ENCODE data around the gene CADM1.

CADM1 gene

DNA sequence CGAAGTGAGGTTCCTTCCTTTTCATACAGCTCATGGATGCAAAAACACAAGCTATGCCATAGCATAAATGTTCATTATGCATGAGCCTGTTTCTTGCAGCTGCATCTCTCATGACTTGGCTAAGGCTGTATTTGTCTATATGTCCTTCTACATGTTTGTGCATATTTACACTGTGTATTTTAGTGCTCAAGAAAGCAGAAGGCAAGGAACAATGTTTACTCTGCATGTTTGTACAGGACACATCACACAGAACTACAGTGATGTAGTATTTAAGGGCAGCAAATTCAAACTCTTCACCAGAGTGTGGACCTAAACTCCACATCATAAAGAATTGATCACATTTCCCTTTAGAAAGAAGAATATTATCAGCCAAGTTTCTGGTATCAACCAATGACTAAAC is 170.3 kb downstream of the CADM1 start:
- no peak overlapping the region for H2AFZ ChIP-seq (ENCODE audit: low read depth, low read length)
- peaks cover 3% of the 10 kb centered on the region for H3K9me3 ChIP-seq (ENCODE audit: low read length)
- no peaks in the 10 kb centered on the region for H3K27me3 ChIP-seq (ENCODE audit: insufficient read depth, low read length)
- no peak overlapping the region for H3K4me3 ChIP-seq (ENCODE audit: low read length)
- H3K36me3 ChIP-seq (ENCODE audit: insufficient read depth, low read length) = no peaks in the 10 kb centered on the region
- H3K4me1 ChIP-seq (ENCODE audit: insufficient read depth, low read length) = peaks cover 3% of the 10 kb centered on the region

DNA sequence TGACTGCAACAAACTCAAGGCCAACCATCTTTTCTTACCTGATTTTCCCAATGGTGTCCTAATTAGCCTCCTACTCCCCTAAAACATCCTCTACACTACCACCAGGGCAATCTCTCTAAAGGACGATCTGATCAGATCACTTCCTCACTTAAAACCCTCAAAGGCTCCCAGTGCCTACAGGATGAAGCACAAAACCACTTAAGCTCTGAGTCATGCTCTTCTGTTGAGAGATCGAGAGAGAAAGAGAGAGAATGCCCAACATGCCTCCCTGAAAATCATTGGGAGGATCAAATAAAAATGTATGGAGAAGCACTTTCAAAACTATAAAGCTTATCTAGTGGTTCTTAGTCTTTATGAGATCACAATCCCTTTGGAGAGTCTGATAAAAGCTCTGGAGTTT is 171.1 kb downstream of the CADM1 start:
- Histone ChIP-seq H2AFZ (ENCODE audit: low read depth, low read length) (no peak overlapping the region), H3K4me1 (ENCODE audit: insufficient read depth, low read length) (peaks cover 3% of the 10 kb centered on the region), H3K27me3 (ENCODE audit: insufficient read depth, low read length) (no peaks in the 10 kb centered on the region), H3K4me3 (ENCODE audit: low read length) (no peak overlapping the region), H3K9me3 (ENCODE audit: low read length) (peaks cover 3% of the 10 kb centered on the region), H3K36me3 (ENCODE audit: insufficient read depth, low read length) (no peaks in the 10 kb centered on the region)

DNA sequence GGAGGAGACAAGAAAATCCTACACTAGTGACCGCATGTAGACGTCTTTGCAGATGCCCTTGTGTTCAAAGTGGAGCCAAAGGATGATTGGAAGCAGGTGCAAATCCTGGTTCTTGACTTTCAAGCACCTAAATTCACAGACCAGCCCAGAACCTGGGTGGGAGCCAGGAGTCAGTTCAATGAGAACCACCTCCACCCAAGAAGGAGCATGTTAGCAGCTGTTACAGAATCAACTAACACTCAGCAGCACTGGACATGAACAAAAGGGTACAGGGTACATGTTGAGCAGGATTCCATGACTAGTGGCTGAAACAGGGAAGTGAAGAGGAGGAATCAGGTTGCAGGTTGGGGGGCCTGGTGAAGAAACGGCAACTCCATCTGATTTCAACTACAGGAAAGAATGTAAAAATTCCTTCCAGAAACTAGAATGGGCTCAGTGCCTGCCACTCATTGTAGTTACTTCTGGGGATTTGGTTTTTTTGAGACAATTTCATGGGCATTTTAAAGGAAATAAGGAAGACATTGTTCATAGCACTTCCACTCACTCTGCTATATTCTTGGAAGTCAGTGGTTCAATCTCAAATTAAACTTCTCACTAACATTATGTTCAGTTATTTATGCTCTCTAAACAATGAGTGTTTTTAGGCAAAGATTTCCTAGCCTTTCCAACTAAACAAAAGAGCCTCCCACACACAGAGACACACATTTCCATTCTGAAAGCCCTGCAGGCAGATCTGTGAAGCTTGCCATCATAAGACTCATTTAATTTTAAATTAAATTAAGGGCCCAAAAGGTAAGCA is 173.3 kb downstream of the CADM1 start:
- H3K27me3 ChIP-seq (ENCODE audit: insufficient read depth, low read length) = no peaks in the 10 kb centered on the region
- peaks cover 3% of the 10 kb centered on the region for H3K9me3 ChIP-seq (ENCODE audit: low read length)
- no peak overlapping the region for H3K4me3 ChIP-seq (ENCODE audit: low read length)
- H3K36me3 ChIP-seq (ENCODE audit: insufficient read depth, low read length) = no peaks in the 10 kb centered on the region
- no peak overlapping the region for H2AFZ ChIP-seq (ENCODE audit: low read depth, low read length)
- H3K4me1 ChIP-seq (ENCODE audit: insufficient read depth, low read length) = peaks cover 3% of the 10 kb centered on the region

DNA sequence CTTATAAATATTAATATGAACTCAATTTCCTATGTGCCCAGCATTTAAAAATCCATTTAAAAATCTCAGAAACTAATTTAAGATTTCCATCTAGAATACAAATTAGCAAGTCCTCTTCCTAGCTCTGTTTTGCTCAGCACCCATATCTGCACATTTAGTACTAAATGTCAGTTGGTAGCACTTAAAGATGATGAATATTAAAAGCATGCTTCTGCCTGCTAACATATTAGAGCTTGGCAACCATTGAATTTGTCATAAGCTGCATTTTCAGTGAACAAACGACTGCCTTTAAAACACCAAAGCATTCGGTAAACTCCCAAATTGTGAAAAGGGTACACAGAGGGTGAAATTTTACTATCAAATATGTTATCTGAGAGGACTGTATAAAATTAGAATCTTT is 177.7 kb downstream of the CADM1 start:
- Histone ChIP-seq H3K27me3 (ENCODE audit: insufficient read depth, low read length) (no peaks in the 10 kb centered on the region), H3K4me3 (ENCODE audit: low read length) (no peak overlapping the region), H3K4me1 (ENCODE audit: insufficient read depth, low read length) (no peaks in the 10 kb centered on the region), H3K9me3 (ENCODE audit: low read length) (peaks cover 3% of the 10 kb centered on the region), H2AFZ (ENCODE audit: low read depth, low read length) (no peak overlapping the region), H3K36me3 (ENCODE audit: insufficient read depth, low read length) (no peaks in the 10 kb centered on the region)

DNA sequence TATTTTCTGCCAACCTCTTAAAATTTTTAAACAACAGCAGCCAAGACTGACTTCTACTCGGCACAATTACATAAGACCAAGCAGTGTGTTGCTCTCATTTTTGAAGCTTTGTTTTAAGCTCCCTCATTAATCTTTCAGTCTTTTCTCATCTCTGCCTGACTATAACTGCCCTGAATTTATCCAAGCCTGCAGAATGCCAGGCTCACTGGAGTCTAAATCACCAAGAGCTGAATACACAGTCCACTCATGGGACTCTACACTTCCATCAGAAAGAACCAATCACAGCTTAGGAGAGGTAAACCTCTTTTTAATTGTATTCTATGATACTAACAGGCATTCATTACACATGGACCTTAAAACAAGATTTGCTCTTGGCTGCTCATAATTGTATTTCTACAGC is 178.7 kb downstream of the CADM1 start:
- H3K4me1 ChIP-seq (ENCODE audit: insufficient read depth, low read length) = no peaks in the 10 kb centered on the region
- H3K36me3 ChIP-seq (ENCODE audit: insufficient read depth, low read length) = no peaks in the 10 kb centered on the region
- no peak overlapping the region for H2AFZ ChIP-seq (ENCODE audit: low read depth, low read length)
- H3K9me3 ChIP-seq (ENCODE audit: low read length) = peaks cover 3% of the 10 kb centered on the region
- no peak overlapping the region for H3K4me3 ChIP-seq (ENCODE audit: low read length)
- H3K27me3 ChIP-seq (ENCODE audit: insufficient read depth, low read length) = no peaks in the 10 kb centered on the region

DNA sequence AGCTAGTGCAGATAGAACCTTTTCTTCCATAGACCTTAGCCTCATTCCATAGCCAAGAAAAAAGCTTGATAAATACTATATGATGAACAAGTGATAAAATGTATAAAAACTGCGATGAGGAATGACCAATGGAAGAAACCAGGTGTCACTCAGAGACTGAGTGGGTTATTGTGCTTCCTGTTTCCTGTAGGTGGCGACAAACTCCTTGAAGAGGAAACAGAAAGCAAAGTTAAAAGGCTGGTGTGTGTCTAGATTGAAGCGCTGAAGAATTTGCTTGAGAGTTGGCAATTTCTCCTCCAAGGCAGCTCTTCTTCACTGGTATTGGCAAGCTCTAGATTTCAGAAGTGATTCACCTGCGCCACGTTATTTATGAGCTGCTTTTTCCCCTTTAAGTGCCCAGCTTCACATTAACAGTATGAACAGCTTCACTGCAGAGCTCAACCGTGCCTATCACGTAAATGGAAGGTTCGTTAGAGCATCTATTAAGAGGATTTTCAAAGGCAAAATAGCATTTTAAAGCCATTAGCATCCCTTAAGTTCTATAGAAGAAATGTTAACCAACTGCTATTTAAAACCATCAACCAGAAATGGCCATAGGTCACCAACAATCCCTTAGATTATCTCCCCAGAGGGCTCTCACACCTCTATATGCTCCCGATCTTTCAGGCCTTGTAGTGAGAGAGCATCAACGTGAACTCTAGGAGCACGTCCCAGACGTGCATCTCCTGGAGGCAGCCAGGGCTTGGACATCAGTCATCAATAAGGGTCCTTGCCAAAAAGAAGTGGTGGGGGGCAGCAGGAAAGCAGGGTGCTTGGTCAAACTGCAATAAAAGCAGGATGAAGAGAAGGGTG is 179.4 kb downstream of the CADM1 start:
- Histone ChIP-seq H3K27me3 (ENCODE audit: insufficient read depth, low read length) (no peaks in the 10 kb centered on the region), H3K9me3 (ENCODE audit: low read length) (peaks cover 2% of the 10 kb centered on the region), H3K4me3 (ENCODE audit: low read length) (no peak overlapping the region), H3K36me3 (ENCODE audit: insufficient read depth, low read length) (no peaks in the 10 kb centered on the region), H2AFZ (ENCODE audit: low read depth, low read length) (no peak overlapping the region), H3K4me1 (ENCODE audit: insufficient read depth, low read length) (no peaks in the 10 kb centered on the region)

DNA sequence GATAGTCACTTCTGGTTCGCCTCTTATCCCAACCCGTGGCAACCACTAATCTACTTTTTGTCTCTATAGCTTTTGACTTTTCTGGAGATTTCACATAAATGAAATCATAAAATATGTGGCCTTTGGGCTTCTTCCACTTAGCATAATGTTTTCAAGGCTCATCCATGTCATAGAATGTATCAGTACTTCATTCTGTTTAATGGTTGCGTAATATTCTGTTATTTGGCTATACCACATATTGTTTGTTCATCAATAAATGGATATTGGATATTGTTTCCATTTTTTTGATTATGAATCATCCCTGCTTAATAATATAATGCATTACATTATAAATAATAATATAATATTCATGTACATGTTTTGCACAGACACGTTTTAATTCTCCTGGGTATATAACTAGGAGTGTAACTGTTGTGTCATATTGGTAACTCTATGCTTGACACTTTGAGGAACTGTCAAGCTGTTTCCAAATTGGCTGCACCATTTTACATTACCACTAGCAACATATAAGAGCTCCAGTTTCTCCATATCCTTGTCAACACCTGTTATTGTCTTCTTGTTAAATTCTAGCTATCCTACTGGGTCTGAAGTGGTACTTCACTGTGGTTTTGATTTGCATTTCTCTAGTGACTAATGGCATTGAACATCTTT is 181.5 kb downstream of the CADM1 start:
- H3K27me3 ChIP-seq (ENCODE audit: insufficient read depth, low read length) = no peaks in the 10 kb centered on the region
- no peaks in the 10 kb centered on the region for H3K36me3 ChIP-seq (ENCODE audit: insufficient read depth, low read length)
- peaks cover 3% of the 10 kb centered on the region for H3K4me1 ChIP-seq (ENCODE audit: insufficient read depth, low read length)
- H3K4me3 ChIP-seq (ENCODE audit: low read length) = no peak overlapping the region
- no peak overlapping the region for H2AFZ ChIP-seq (ENCODE audit: low read depth, low read length)
- H3K9me3 ChIP-seq (ENCODE audit: low read length) = no peaks in the 10 kb centered on the region

DNA sequence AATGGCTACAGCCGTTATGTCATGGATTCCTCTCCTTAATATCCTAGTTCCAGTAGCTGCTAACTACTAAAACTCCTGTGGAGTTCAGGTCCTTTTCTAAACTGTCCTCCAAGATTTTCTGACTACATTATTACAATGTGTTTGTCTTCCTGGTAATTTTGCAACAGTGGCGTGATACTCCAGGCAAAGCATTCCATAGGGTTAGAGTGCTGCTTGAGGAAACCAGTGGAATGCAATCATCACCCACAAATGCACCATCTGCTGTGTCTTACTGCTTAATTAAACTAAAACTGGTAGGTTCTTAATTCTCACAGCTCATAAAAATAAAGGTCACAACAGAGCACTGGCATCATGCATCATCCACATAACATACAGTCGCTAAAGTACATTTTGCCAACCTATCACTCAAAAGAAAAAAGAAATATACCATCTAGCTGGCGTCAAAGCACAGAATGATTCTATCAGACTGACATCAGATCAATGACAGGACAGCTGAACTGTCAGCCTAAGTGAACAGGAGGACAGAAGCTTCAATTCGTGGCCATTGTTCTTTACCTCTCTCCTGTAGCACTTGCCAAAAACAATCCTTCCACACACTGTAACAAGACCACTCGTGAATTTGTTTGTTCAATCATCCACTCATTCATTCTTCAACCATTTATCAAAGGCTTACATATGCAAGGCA is 182.5 kb downstream of the CADM1 start:
- no peak overlapping the region for H2AFZ ChIP-seq (ENCODE audit: low read depth, low read length)
- H3K4me3 ChIP-seq (ENCODE audit: low read length) = no peak overlapping the region
- peaks cover 3% of the 10 kb centered on the region for H3K4me1 ChIP-seq (ENCODE audit: insufficient read depth, low read length)
- no peaks in the 10 kb centered on the region for H3K36me3 ChIP-seq (ENCODE audit: insufficient read depth, low read length)
- no peaks in the 10 kb centered on the region for H3K27me3 ChIP-seq (ENCODE audit: insufficient read depth, low read length)
- H3K9me3 ChIP-seq (ENCODE audit: low read length) = no peaks in the 10 kb centered on the region

DNA sequence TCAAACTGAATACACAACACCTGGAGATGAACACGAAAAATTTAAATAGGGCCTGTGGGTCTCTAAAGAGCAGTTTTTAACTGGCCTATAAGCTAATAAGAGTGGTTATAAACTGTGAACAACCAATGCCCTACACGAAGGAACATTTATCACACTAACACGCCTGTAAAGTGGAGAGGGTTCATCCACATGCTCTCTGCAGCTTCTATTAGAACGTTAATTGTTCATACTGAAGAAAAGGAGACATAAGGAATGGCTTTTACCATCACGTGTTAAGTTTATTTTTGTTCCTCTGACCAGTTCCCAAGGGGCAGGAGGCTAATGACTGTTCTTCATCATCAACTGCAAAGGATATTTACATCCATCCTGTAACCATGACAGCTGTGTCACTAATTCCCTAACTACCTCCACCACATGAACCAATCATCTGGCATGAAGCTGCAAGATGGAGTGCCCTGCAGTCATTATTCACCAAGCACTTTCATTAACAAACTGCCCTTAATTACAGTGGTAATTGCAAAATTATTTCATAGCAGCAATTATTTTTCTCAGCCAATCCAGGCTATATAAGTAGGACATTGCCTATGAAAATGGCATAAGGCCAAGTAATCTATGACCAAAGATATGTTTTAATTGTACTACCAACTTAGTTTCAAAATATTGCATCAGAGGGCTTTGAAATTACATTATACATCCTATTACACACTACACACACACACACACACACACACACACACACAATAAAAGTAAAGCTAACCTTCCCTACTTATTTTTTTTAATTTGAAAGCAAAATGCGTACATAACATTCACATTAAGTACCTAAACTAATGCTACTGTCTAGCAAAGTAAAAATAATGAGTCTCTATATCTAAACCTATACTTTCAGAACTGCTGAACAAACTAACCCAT is 186.7 kb downstream of the CADM1 start:
- Histone ChIP-seq H3K36me3 (ENCODE audit: insufficient read depth, low read length) (no peaks in the 10 kb centered on the region), H3K27me3 (ENCODE audit: insufficient read depth, low read length) (no peaks in the 10 kb centered on the region), H3K4me3 (ENCODE audit: low read length) (no peak overlapping the region), H3K4me1 (ENCODE audit: insufficient read depth, low read length) (peaks cover 3% of the 10 kb centered on the region), H2AFZ (ENCODE audit: low read depth, low read length) (no peak overlapping the region), H3K9me3 (ENCODE audit: low read length) (no peaks in the 10 kb centered on the region)

DNA sequence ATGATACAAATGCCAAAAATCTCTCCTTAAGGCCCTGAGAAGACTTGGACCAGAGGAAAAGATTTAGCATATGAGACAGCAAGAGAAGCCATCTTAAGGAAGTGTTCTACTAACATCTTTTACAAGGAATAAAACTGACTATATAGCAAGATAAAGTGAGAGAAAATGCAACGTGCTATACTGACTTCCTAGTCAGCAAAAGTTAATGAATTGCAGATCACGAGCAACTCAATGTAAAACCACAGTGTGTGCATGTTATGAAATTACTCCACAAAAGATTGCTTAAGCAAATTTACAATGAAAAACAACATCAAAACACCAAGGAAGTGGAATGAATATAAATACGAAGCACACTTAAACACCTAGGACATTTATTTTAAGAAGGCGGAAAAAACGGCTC is 187.5 kb downstream of the CADM1 start:
- no peaks in the 10 kb centered on the region for H3K27me3 ChIP-seq (ENCODE audit: insufficient read depth, low read length)
- peaks cover 3% of the 10 kb centered on the region for H3K4me1 ChIP-seq (ENCODE audit: insufficient read depth, low read length)
- no peaks in the 10 kb centered on the region for H3K9me3 ChIP-seq (ENCODE audit: low read length)
- H2AFZ ChIP-seq (ENCODE audit: low read depth, low read length) = no peak overlapping the region
- no peak overlapping the region for H3K4me3 ChIP-seq (ENCODE audit: low read length)
- no peaks in the 10 kb centered on the region for H3K36me3 ChIP-seq (ENCODE audit: insufficient read depth, low read length)

DNA sequence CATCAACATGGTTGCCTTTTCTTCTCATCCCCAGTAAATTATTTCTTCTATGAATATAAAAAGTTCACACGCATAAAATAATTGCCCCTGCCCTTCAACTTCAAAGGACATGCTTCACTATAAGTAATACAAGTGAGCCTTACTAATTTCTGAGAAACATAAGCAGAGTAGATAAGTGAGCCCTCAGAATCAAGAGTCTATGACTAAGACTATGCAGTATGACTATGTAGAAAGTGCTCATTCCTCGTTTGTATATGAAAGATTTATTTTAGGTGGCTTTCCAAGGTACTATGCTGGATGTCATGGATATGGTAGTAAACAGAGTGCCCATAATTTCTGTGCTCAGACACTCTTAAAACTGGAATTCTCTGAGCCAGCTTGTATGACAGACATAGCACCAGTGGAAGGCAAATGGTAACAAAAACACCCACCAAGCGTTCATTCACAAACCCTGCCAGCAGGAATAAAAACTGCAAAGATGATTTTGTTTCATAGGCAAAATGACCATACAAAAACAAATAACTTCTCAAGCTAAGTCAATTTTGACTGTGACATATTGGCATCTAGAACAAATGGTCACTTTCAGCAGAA is 189.8 kb downstream of the CADM1 start:
- H3K9me3 ChIP-seq (ENCODE audit: low read length) = no peaks in the 10 kb centered on the region
- peaks cover 3% of the 10 kb centered on the region for H3K4me1 ChIP-seq (ENCODE audit: insufficient read depth, low read length)
- H2AFZ ChIP-seq (ENCODE audit: low read depth, low read length) = no peak overlapping the region
- no peaks in the 10 kb centered on the region for H3K27me3 ChIP-seq (ENCODE audit: insufficient read depth, low read length)
- no peaks in the 10 kb centered on the region for H3K36me3 ChIP-seq (ENCODE audit: insufficient read depth, low read length)
- no peak overlapping the region for H3K4me3 ChIP-seq (ENCODE audit: low read length)

All from neuron (in vitro differentiated cells).